DND-41 (cell line): ENCODE measurements around the gene SLC12A7.

Experiments used
- CTCF ChIP-seq: IDR thresholded peaks from 2 replicates; pipeline ENCODE4 v1.5.1; 2012; ENCODE audit warnings: borderline replicate concordance, low read length, moderate library complexity, mild to moderate bottlenecking; ENCODE audit not compliant: poor library complexity, severe bottlenecking; ENCODE audit errors: extremely low read depth
- EZH2 ChIP-seq: IDR thresholded peaks from 3 replicates; pipeline ENCODE4 v1.6.1; 2012; ENCODE audit warnings: borderline replicate concordance, low read depth, mild to moderate bottlenecking, moderate library complexity, low read length, inconsistent platforms; ENCODE audit not compliant: severe bottlenecking

- no peak for TF ChIP-seq CTCF
- TF ChIP-seq EZH2: no peak
These were observed 105.2 kb downstream of the SLC12A7 start for GRCh38 chr5:1006656-1007071.
